ENCODE measurements around the gene SPACDR.

DNA sequence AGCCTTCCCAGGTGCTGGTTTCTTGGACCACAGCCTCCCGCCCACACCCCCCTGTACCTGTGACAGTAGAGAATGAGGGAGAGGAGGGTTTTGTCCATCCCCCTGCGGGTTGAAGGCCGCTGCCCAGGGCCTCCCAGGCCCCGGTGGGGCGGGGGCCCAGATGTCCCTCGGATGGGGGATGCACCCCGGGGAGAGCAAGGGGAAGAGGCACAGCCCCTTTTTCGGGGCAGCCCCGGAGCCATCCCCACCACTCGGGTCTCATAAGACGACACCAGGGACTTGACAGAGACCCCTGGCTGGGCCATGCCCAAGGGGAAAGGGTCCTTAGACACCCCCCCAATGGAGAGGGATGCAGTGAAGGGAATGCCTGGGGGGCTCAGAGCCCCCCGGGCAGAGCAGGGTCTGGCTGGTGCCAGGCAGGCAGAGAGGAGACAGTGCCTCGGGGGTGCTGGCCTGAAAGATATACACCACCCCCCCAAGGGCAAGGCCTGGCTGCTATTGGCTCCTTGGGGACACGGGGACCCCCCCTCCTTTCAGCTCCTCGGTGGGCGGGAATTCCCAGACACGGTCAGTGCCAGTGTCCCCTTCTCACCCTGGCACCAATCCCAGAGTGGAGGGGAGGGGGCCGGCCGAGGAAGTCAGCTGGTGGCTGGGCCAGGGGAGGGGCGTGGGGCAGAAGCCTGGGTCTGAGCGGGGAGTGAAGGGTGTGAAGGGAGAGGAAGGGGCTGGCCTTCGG is 3.7 kb upstream of the SPACDR start:
- TF ChIP-seq, protein P1, sequence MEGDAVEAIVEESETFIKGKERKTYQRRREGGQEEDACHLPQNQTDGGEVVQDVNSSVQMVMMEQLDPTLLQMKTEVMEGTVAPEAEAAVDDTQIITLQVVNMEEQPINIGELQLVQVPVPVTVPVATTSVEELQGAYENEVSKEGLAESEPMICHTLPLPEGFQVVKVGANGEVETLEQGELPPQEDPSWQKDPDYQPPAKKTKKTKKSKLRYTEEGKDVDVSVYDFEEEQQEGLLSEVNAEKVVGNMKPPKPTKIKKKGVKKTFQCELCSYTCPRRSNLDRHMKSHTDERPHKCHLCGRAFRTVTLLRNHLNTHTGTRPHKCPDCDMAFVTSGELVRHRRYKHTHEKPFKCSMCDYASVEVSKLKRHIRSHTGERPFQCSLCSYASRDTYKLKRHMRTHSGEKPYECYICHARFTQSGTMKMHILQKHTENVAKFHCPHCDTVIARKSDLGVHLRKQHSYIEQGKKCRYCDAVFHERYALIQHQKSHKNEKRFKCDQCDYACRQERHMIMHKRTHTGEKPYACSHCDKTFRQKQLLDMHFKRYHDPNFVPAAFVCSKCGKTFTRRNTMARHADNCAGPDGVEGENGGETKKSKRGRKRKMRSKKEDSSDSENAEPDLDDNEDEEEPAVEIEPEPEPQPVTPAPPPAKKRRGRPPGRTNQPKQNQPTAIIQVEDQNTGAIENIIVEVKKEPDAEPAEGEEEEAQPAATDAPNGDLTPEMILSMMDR (IDR thresholded peaks at IDR 0.05) = no peak
- no peak for TF ChIP-seq POLR2A (IDR thresholded peaks at IDR 0.05)
- TF ChIP-seq EP300 (IDR thresholded peaks at IDR 0.05) = no peak
